Left ventricle myocardium inferior (tissue), 1 donor: ENCODE measurements around the gene GSKIP. TPM values are rescaled to one million over a fixed set of nuclear protein-coding genes. Genes with fewer than 3 reads are reported as not detected.

ENCODE experiments used
- DNase-seq: peaks from one replicate; pipeline ENCODE4 v3.0.0-alpha.2; 2020
- H3K27ac ChIP-seq: fragments of 200-600 bp; replicated peaks from 2 replicates; pipeline ENCODE4 v1.8.0; 2021
- H3K27me3 ChIP-seq: fragments of 200-600 bp; 2 replicates; pipeline ENCODE4 v1.8.0; 2021; ENCODE audit warnings: low read depth
- H3K36me3 ChIP-seq: fragments of 200-600 bp; 2 replicates; pipeline ENCODE4 v1.8.0; 2021
- H3K4me1 ChIP-seq: fragments of 200-600 bp; 2 replicates; pipeline ENCODE4 v1.8.0; 2021
- H3K4me3 ChIP-seq: fragments of 200-600 bp; 2 replicates; pipeline ENCODE4 v1.8.0; 2021; ENCODE audit warnings: mild to moderate bottlenecking, moderate library complexity
- H3K9me3 ChIP-seq: fragments of 200-600 bp; replicated peaks from 2 replicates; pipeline ENCODE4 v1.8.0; 2021
- CTCF ChIP-seq: fragments of 200-600 bp; IDR thresholded peaks from 2 replicates; pipeline ENCODE4 v1.8.0; 2021; ENCODE audit warnings: antibody characterized with exemption, mild to moderate bottlenecking, borderline replicate concordance
- intact Hi-C: fragments of 100-400 bp; cut with micrococcal nuclease; formaldehyde crosslinking; loops from one replicate; pipeline ENCODE4 v1.11.0; 2022
- total RNA-seq: library from RNA; stranded (reverse); fragmentation: NEBNext Ultra II Directional; extraction: Animal tissue kit (Norgen Biotek cat#: 25700); gene quantifications from one replicate; pipeline ENCODE4 v1.2.1, GENCODE V29; 2021
- donor health status: DM: no; HTN: yes; CAD: no; lungs with severe emphysema.

GSKIP gene
- total RNA-seq, 1 donor from 2014 or later: 12.1 TPM

GRCh38 chr14:96408608-96409007, 45.3 kb downstream of the GSKIP start:
- peaks cover 2% of the 10 kb centered on the region for H3K4me1 ChIP-seq
- TF ChIP-seq CTCF: no peak
- H3K4me3 ChIP-seq: no peak overlapping the region
- no peaks in the 10 kb centered on the region for H3K27me3 ChIP-seq
- H3K27ac ChIP-seq: no peak overlapping the region
- H3K36me3 ChIP-seq: no peaks in the 10 kb centered on the region
- intact Hi-C loops: no loop called here
- DNase-seq: no peak
- H3K9me3 ChIP-seq: no peaks in the 10 kb centered on the region

DNA sequence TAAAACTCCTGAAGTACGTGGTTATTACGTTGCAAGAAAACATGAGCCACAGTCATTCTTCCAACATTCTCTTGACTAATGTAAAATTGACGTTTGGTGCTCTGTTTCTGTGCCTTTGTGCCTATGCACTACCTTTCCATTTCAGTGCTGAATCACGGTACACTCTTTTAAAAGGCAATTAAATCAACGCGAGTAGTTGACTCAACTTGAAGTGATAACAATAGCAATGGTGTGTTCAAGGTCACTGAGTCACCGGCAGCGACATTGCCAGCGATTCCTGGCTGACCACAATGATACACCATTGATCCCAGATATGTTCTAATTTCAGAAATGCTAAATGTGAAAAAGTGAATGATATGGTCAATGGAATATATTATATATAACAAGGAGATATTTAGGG, 46.4 kb downstream of the GSKIP start:
- H3K36me3 ChIP-seq: no peaks in the 10 kb centered on the region
- intact Hi-C loops: no loop called here
- no peak overlapping the region for H3K27ac ChIP-seq

DNA sequence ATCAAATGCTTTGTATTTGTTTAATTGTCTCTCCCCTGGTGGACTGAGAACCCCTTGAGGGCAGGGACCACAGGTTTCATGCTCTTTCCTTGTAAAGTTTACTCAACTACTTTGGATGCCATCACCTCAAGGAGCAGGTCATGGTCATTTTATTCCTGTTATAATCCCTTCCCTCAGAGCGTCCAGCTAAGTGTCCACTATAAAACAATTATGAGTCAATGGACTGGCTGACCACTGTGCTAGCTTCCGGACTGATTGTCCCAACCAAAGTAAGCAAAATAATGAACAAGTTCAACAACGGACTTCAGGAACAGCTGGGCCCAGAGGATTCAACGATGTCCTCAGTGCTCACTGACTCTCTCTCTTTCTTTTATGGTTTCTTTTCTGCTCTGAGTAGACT, 46.8 kb downstream of the GSKIP start:
- Histone ChIP-seq H3K27ac (no peak overlapping the region), H3K4me3 (no peak overlapping the region), H3K9me3 (no peaks in the 10 kb centered on the region), H3K27me3 (no peaks in the 10 kb centered on the region), H3K4me1 (no peaks in the 10 kb centered on the region), H3K36me3 (no peaks in the 10 kb centered on the region)
- no peak for TF ChIP-seq CTCF
- intact Hi-C loops: no loop called here
- no peak for DNase-seq

More for the DNA sequence above, 46.4 kb downstream of the GSKIP start:
- no peak for TF ChIP-seq CTCF
- H3K27me3 ChIP-seq: no peaks in the 10 kb centered on the region
- no peak for DNase-seq
- no peaks in the 10 kb centered on the region for H3K4me1 ChIP-seq
- H3K4me3 ChIP-seq: no peak overlapping the region
- no peaks in the 10 kb centered on the region for H3K9me3 ChIP-seq

GRCh38 chr14:96413526-96413925, 50.2 kb downstream of the GSKIP start:
- no peak for DNase-seq
- Histone ChIP-seq H3K4me1 (no peaks in the 10 kb centered on the region), H3K9me3 (no peaks in the 10 kb centered on the region), H3K36me3 (no peaks in the 10 kb centered on the region), H3K27ac (no peak overlapping the region), H3K4me3 (no peak overlapping the region), H3K27me3 (no peaks in the 10 kb centered on the region)
- intact Hi-C loops: no loop called here
- TF ChIP-seq CTCF: no peak

DNA sequence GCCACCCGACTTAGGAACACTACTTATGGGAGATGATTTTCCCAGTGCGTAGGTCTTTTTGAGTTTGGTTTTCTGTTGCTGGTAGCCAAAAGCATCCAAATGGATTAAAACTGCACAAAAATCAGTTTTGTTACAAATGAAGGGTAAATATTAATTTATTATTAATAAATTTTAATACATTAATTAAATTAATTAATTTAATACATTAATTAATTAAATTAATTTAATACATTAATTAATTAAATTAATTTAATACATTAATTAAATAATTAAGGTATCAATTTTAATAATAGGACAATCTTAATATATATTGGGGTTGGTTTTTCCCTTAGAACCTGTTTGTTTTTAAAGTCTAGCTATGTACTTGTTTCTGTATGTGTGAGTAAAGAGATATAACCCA, 52.2 kb downstream of the GSKIP start:
- H3K36me3 ChIP-seq: no peaks in the 10 kb centered on the region
- H3K27ac ChIP-seq: no peak overlapping the region
- no peaks in the 10 kb centered on the region for H3K4me1 ChIP-seq
- no peaks in the 10 kb centered on the region for H3K9me3 ChIP-seq
- TF ChIP-seq CTCF: no peak
- intact Hi-C loops: no loop called here
- no peak for DNase-seq
- no peak overlapping the region for H3K4me3 ChIP-seq
- no peaks in the 10 kb centered on the region for H3K27me3 ChIP-seq

DNA sequence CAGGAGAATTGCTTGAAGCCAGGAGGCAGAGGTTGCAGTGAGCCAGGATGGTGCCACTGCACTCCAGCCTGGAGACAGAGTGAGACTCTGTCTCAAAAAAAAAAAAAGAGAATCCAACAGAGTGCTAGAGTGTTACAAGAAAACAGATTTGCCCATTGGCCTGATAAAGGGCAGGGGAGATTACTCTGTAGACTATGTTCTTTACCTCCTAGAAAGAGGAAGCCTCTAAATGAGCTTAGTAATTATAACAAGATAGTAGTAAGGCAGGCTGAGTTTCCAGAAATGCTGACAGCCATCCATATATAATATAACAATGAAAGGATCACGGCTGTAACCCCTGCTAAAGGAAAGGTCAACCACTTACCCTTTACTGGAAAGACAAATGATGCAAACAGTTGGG, 53.0 kb downstream of the GSKIP start:
- Histone ChIP-seq H3K36me3 (no peaks in the 10 kb centered on the region), H3K9me3 (no peaks in the 10 kb centered on the region), H3K27me3 (no peaks in the 10 kb centered on the region), H3K4me3 (no peak overlapping the region), H3K27ac (no peak overlapping the region), H3K4me1 (no peaks in the 10 kb centered on the region)
- no peak for TF ChIP-seq CTCF
- DNase-seq: no peak
- intact Hi-C loops: no loop called here
